H9 (cell line): Measurements from ENCODE around the gene ATP5IF1. TPM values are rescaled to one million over a fixed set of nuclear protein-coding genes. Genes with fewer than 3 reads are reported as not detected.

ENCODE experiments used
- DNase-seq: peaks from one replicate; pipeline ENCODE4 v3.0.0-alpha.2; 2017
- H2AFZ ChIP-seq: one replicate; pipeline ENCODE4 v1.6.1; 2013; ENCODE audit warnings: mild to moderate bottlenecking, low read length, control low read depth, moderate library complexity
- H2AK5ac ChIP-seq: 2 replicates; pipeline ENCODE4 v1.6.1; 2013; ENCODE audit warnings: low read length, control low read depth, mixed read lengths; ENCODE audit not compliant: insufficient read length
- H2BK120ac ChIP-seq: one replicate; pipeline ENCODE4 v1.6.1; 2013; ENCODE audit warnings: low read depth, mild to moderate bottlenecking, low read length, control low read depth, inconsistent platforms; ENCODE audit not compliant: poor library complexity, severe bottlenecking
- H2BK12ac ChIP-seq: 2 replicates; pipeline ENCODE4 v1.6.1; 2013; ENCODE audit warnings: low read length, control low read depth, mixed read lengths, low read depth; ENCODE audit not compliant: insufficient read length
- H2BK15ac ChIP-seq: 2 replicates; pipeline ENCODE4 v1.6.1; 2013; ENCODE audit warnings: low read depth, low read length, control low read depth
- H2BK20ac ChIP-seq: one replicate; pipeline ENCODE4 v1.6.1; 2013; ENCODE audit warnings: low read depth, mild to moderate bottlenecking, low read length, control low read depth, inconsistent platforms; ENCODE audit not compliant: poor library complexity, severe bottlenecking
- H2BK5ac ChIP-seq: 2 replicates; pipeline ENCODE4 v1.6.1; 2013; ENCODE audit warnings: low read length, control low read depth, mixed read lengths; ENCODE audit not compliant: insufficient read length
- H3K14ac ChIP-seq: 2 replicates; pipeline ENCODE4 v1.6.1; 2013; ENCODE audit warnings: low read length, control low read depth; ENCODE audit not compliant: insufficient read depth
- H3K18ac ChIP-seq: 2 replicates; pipeline ENCODE4 v1.6.1; 2013; ENCODE audit warnings: low read depth, mild to moderate bottlenecking, mixed read lengths, low read length, control low read depth; ENCODE audit not compliant: insufficient read length
- H3K23ac ChIP-seq: 2 replicates; pipeline ENCODE4 v1.6.1; 2013; ENCODE audit warnings: low read length, control low read depth, mixed read lengths, low read depth; ENCODE audit not compliant: insufficient read length
- H3K23me2 ChIP-seq: 2 replicates; pipeline ENCODE4 v1.6.1; 2013; ENCODE audit warnings: low read depth, mild to moderate bottlenecking, mixed read lengths, low read length, control low read depth; ENCODE audit not compliant: insufficient read length, poor library complexity, severe bottlenecking
- H3K27ac ChIP-seq: 2 replicates; pipeline ENCODE4 v1.5.1; 2013; ENCODE audit warnings: low read length, control low read depth, mixed read lengths, low read depth; ENCODE audit not compliant: insufficient read length
- H3K27me3 ChIP-seq: 2 replicates; pipeline ENCODE4 v1.6.1; 2013; ENCODE audit warnings: low read length, control low read depth, inconsistent platforms; ENCODE audit not compliant: insufficient read depth
- H3K4ac ChIP-seq: 2 replicates; pipeline ENCODE4 v1.6.1; 2013; ENCODE audit warnings: low read depth, mild to moderate bottlenecking, control low read depth, inconsistent platforms, low read length, moderate library complexity
- H3K4me1 ChIP-seq: 2 replicates; pipeline ENCODE4 v1.6.1; 2013; ENCODE audit warnings: low read length, control low read depth, inconsistent platforms; ENCODE audit not compliant: insufficient read depth
- H3K4me2 ChIP-seq: 2 replicates; pipeline ENCODE4 v1.6.1; 2013; ENCODE audit warnings: low read length, control low read depth, mixed read lengths; ENCODE audit not compliant: insufficient read length, insufficient read depth
- H3K56ac ChIP-seq: 2 replicates; pipeline ENCODE4 v1.6.1; 2013; ENCODE audit warnings: low read depth, mild to moderate bottlenecking, mixed read lengths, low read length, control low read depth; ENCODE audit not compliant: insufficient read length
- H3K79me1 ChIP-seq: 2 replicates; pipeline ENCODE4 v1.6.1; 2013; ENCODE audit warnings: low read depth, mild to moderate bottlenecking, moderate library complexity, low read length, control low read depth, inconsistent platforms; ENCODE audit not compliant: insufficient read depth, poor library complexity, severe bottlenecking
- H3K79me2 ChIP-seq: 2 replicates; pipeline ENCODE4 v1.6.1; 2013; ENCODE audit warnings: low read length, control low read depth, inconsistent platforms; ENCODE audit not compliant: insufficient read depth
- H3K9ac ChIP-seq: 2 replicates; pipeline ENCODE4 v1.6.1; 2013; ENCODE audit warnings: low read length, control low read depth, mixed read lengths; ENCODE audit not compliant: insufficient read length; ENCODE audit errors: extremely low read depth
- H3K9me3 ChIP-seq: one replicate; pipeline ENCODE4 v1.6.1; 2013; ENCODE audit warnings: low read depth, low read length, inconsistent platforms; ENCODE audit not compliant: control insufficient read depth
- H3T11ph ChIP-seq: one replicate; pipeline ENCODE4 v1.6.1; 2013; ENCODE audit warnings: mild to moderate bottlenecking, low read length, control low read depth, inconsistent platforms
- H4K20me1 ChIP-seq: one replicate; pipeline ENCODE4 v1.6.1; 2013; ENCODE audit not compliant: control insufficient read depth, insufficient read length, insufficient read depth
- H4K5ac ChIP-seq: 2 replicates; pipeline ENCODE4 v1.6.1; 2013; ENCODE audit warnings: low read depth, mild to moderate bottlenecking, mixed read lengths, low read length, control low read depth; ENCODE audit not compliant: insufficient read length
- H4K8ac ChIP-seq: replicated peaks from 2 replicates; pipeline ENCODE4 v1.6.1; 2013; ENCODE audit warnings: low read length, control low read depth, mixed read lengths, low read depth; ENCODE audit not compliant: insufficient read length
- H4K91ac ChIP-seq: 2 replicates; pipeline ENCODE4 v1.6.1; 2013; ENCODE audit warnings: low read depth, mild to moderate bottlenecking, moderate library complexity, mixed read lengths, low read length, control low read depth; ENCODE audit not compliant: insufficient read length
- H3K27ac Mint-ChIP-seq, 3 experiments: 2 replicates in 2 of 3; 3 replicates in 1 of 3; pipeline ENCODE4 v1.8.0; 2020 to 2021; ENCODE audit warnings: mixed read lengths in 3 of 3, mild to moderate bottlenecking in 1 of 3, moderate library complexity in 1 of 3
- H3K27me3 Mint-ChIP-seq: 2 replicates; pipeline ENCODE4 v1.8.0; 2021; ENCODE audit warnings: low read depth, mild to moderate bottlenecking, moderate library complexity, mixed read lengths
- H3K36me3 Mint-ChIP-seq, 3 experiments: 2 replicates in 2 of 3; 3 replicates in 1 of 3; pipeline ENCODE4 v1.8.0; 2020 to 2021; ENCODE audit warnings: low read depth in 3 of 3, mixed read lengths in 3 of 3; ENCODE audit not compliant: insufficient read depth in 1 of 3
- H3K4me1 Mint-ChIP-seq, 2 experiments: 2 replicates each; pipeline ENCODE4 v1.8.0; 2020; ENCODE audit warnings: mixed read lengths in 2 of 2
- H3K4me3 Mint-ChIP-seq, 2 experiments: 2 replicates in 1 of 2; 3 replicates in 1 of 2; pipeline ENCODE4 v1.8.0; 2020 to 2021; ENCODE audit warnings: mild to moderate bottlenecking in 2 of 2, mixed read lengths in 2 of 2, moderate library complexity in 1 of 2
- H3K9me3 Mint-ChIP-seq, 2 experiments: 2 replicates in 1 of 2; 3 replicates in 1 of 2; pipeline ENCODE4 v1.8.0; 2020; ENCODE audit warnings: mild to moderate bottlenecking in 2 of 2, mixed read lengths in 2 of 2, moderate library complexity in 1 of 2
- WGBS: extraction: QIAGEN DNeasy Blood & Tissue Kit; methylation state at CpG from one replicate; pipeline ENCODE4 v1.1.7; 2013; ENCODE audit warnings: missing lambda C conversion rate, low lambda C conversion rate, mixed read lengths; ENCODE audit not compliant: insufficient read length; ENCODE audit errors: extremely low coverage; 5-methylcytosine and 5-hydroxymethylcytosine counted together
- total RNA-seq: library from RNA; stranded (reverse); gene quantifications from 2 replicates; pipeline ENCODE4 v1.2.1, GENCODE V29; 2021
- TF ChIP-seq, protein P1 (sequence below): fragments of 200-600 bp; sonication (generic); conservative IDR thresholded peaks from 3 replicates; pipeline ENCODE4 v1.8.0; 2021; ENCODE audit warnings: antibody characterized with exemption, mild to moderate bottlenecking

ATP5IF1 gene
- total RNA-seq, 1 experiment from 2014 or later = 257 TPM

DNA sequence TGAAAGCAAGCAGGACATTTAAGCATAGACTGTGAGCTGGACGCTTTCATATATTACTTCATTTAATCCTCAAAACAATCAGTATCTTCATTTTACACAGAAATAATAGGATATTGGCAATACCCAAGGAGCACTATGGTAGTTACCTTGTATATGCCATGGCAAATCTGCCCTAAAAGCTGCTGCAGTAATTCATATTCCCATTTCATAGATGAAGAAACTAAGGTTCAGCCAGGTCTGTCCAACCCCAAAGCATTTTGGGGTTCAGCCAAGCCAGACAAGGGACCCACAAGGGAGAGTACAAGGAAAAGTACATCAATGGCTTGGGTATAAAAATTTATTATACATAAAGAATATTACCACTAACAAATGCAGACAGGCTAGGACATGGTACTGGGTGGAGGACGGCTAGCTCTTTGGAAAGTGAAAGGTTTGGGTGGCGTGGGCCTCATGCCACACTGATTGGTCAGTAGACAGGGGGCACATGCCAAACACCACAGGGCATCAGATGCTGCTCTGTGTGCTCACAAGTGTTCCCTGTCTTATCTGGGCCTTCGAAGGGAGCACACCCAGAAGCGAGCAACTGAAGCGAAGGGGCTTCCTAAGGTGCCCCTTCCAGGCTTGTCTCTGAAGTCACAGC lies 35.6 kb upstream of the ATP5IF1 start:
- no CpG with 5 or more reads among the region's 6 CpGs for WGBS
- Histone ChIP-seq H3K27me3 (no peaks in the 10 kb centered on the region), H3K9me3 (no peaks in the 10 kb centered on the region), H3T11ph (no peak overlapping the region), H2AFZ (no peak overlapping the region), H3K79me2 (no peaks in the 10 kb centered on the region), H3K18ac (no peak overlapping the region), H3K56ac (no peak overlapping the region), H3K4me2 (no peak overlapping the region), H3K4ac (no peak overlapping the region), H3K23ac (no peak overlapping the region), H2BK15ac (no peak overlapping the region), H3K27ac (no peak overlapping the region), H4K8ac (no peak overlapping the region), H3K4me1 (peaks cover 7% of the 10 kb centered on the region; the same call in 1 of the 2 replicates), H2BK20ac (no peak overlapping the region), H3K9ac (no peak overlapping the region), H4K5ac (no peak overlapping the region), H2AK5ac (no peak overlapping the region), H4K91ac (no peak overlapping the region), H2BK12ac (no peak overlapping the region), H3K23me2 (no peaks in the 10 kb centered on the region), H3K79me1 (no peaks in the 10 kb centered on the region), H4K20me1 (no peaks in the 10 kb centered on the region), H3K14ac (no peak overlapping the region), H2BK120ac (no peak overlapping the region), H2BK5ac (no peak overlapping the region)
- Mint-ChIP-seq H3K36me3 (peaks cover 31 to 64% (median 52%) of the 10 kb centered on the region in 3 experiments; a peak in 6 of 7 replicates), H3K27ac (no peak overlapping the region), H3K4me3 (no peak overlapping the region), H3K9me3 (no peaks in the 10 kb centered on the region), H3K27me3 (peaks cover 1% of the 10 kb centered on the region; the same call in 1 of the 2 replicates), H3K4me1 (peaks cover 24 to 25% of the 10 kb centered on the region in 2 experiments)
- DNase-seq = no peak
- TF ChIP-seq, protein P1, sequence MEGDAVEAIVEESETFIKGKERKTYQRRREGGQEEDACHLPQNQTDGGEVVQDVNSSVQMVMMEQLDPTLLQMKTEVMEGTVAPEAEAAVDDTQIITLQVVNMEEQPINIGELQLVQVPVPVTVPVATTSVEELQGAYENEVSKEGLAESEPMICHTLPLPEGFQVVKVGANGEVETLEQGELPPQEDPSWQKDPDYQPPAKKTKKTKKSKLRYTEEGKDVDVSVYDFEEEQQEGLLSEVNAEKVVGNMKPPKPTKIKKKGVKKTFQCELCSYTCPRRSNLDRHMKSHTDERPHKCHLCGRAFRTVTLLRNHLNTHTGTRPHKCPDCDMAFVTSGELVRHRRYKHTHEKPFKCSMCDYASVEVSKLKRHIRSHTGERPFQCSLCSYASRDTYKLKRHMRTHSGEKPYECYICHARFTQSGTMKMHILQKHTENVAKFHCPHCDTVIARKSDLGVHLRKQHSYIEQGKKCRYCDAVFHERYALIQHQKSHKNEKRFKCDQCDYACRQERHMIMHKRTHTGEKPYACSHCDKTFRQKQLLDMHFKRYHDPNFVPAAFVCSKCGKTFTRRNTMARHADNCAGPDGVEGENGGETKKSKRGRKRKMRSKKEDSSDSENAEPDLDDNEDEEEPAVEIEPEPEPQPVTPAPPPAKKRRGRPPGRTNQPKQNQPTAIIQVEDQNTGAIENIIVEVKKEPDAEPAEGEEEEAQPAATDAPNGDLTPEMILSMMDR = no peak
